Neural crest cell (in vitro differentiated cells): ENCODE results near the gene CCDC81. TPM values are rescaled to one million over a fixed set of nuclear protein-coding genes. Genes with fewer than 3 reads are reported as not detected.

Experiments
- DNase-seq: peaks from one replicate; pipeline ENCODE4 v3.0.0; 2021; ENCODE audit warnings: low read depth, mixed read lengths, low spot score
- H3K27ac Mint-ChIP-seq: one replicate; pipeline ENCODE4 v1.8.0; 2021; ENCODE audit warnings: mild to moderate bottlenecking, mixed read lengths; ENCODE audit not compliant: unreplicated experiment
- H3K27me3 Mint-ChIP-seq: 2 replicates; pipeline ENCODE4 v1.8.0; 2021; ENCODE audit warnings: low read depth, mild to moderate bottlenecking, mixed read lengths
- H3K36me3 Mint-ChIP-seq: 2 replicates; pipeline ENCODE4 v1.8.0; 2021; ENCODE audit warnings: low read depth, mild to moderate bottlenecking, mixed read lengths
- H3K4me1 Mint-ChIP-seq: 2 replicates; pipeline ENCODE4 v1.8.0; 2021; ENCODE audit warnings: mixed read lengths
- H3K4me3 Mint-ChIP-seq: one replicate; pipeline ENCODE4 v1.8.0; 2021; ENCODE audit warnings: mild to moderate bottlenecking, mixed read lengths
- H3K9me3 Mint-ChIP-seq: 2 replicates; pipeline ENCODE4 v1.8.0; 2021; ENCODE audit warnings: mixed read lengths
- CTCF ChIP-seq: fragments of 200-600 bp; sonication (generic); conservative IDR thresholded peaks from 2 replicates; pipeline ENCODE4 v1.5.0; 2021; ENCODE audit warnings: antibody characterized with exemption, mild to moderate bottlenecking
- total RNA-seq: library from RNA; stranded (reverse); gene quantifications from 2 replicates; pipeline ENCODE4 v1.2.1, GENCODE V29; 2021

CCDC81 gene
- total RNA-seq, 1 donor from 2014 or later, result 2.8 TPM

GRCh38 chr11:86386746-86387145 is 12.1 kb downstream of the CCDC81 start:
- DNase-seq, result no peak
- no peak for TF ChIP-seq CTCF
- Mint-ChIP-seq H3K27me3 (no peaks in the 10 kb centered on the region), H3K36me3 (no peaks in the 10 kb centered on the region), H3K4me1 (no peaks in the 10 kb centered on the region), H3K27ac (no peak overlapping the region), H3K4me3 (no peak overlapping the region), H3K9me3 (no peaks in the 10 kb centered on the region)

GRCh38 chr11:86388198-86388597 is 13.5 kb downstream of the CCDC81 start:
- H3K4me3 Mint-ChIP-seq, result no peak overlapping the region
- no peak overlapping the region for H3K27ac Mint-ChIP-seq
- TF ChIP-seq CTCF, result no peak
- no peaks in the 10 kb centered on the region for H3K27me3 Mint-ChIP-seq
- DNase-seq, result no peak
- H3K4me1 Mint-ChIP-seq, result no peaks in the 10 kb centered on the region
- no peaks in the 10 kb centered on the region for H3K36me3 Mint-ChIP-seq
- no peaks in the 10 kb centered on the region for H3K9me3 Mint-ChIP-seq

DNA sequence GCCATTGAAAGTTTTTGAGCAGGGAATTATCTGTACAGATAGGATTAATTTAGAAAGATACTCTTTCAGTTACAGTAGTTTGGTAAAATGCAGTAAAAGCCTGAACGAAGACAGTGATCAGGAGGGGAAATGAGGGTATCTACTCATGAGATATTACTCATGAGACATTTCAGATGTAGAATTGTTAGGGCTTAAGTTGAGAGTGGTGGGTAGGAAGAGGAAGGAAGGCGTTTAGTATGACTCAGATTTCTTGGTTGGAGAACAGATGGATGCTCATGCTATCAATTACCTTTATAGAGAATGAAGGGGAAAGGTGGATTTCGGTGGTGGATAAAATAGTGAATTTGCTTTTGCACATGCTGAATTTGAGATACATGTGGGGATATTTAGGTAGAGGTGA is 15.8 kb downstream of the CCDC81 start:
- no peak overlapping the region for H3K27ac Mint-ChIP-seq
- no peak for DNase-seq
- H3K27me3 Mint-ChIP-seq, result no peaks in the 10 kb centered on the region
- no peak for TF ChIP-seq CTCF
- H3K9me3 Mint-ChIP-seq, result no peaks in the 10 kb centered on the region
- no peaks in the 10 kb centered on the region for H3K36me3 Mint-ChIP-seq
- H3K4me1 Mint-ChIP-seq, result peaks cover 5% of the 10 kb centered on the region
- no peak overlapping the region for H3K4me3 Mint-ChIP-seq

GRCh38 chr11:86395061-86395551 is 20.4 kb downstream of the CCDC81 start:
- Mint-ChIP-seq H3K27ac (peak overlapping the region; percentile 8), H3K4me3 (no peak overlapping the region), H3K9me3 (no peaks in the 10 kb centered on the region), H3K36me3 (no peaks in the 10 kb centered on the region), H3K27me3 (no peaks in the 10 kb centered on the region), H3K4me1 (peaks cover 10% of the 10 kb centered on the region)
- DNase-seq, result no peak
- no peak for TF ChIP-seq CTCF

DNA sequence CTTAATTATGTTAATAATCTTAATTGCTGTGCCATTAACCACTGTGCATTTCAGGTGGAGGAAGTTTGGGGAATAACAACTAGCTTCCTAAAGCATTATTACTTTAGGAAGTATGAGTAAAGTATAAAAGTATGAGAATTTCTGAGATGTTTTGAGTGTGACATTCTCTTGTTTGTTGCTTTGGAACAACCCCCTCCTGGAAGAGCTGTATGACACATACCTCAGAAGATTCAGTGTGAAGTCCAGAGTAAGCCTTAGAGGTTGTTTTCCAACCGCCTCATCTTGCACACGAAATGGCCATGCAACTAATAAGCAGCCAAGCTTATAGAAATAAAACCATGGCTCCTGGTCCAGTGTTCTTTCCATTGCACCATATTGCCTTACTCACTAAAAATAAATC is 21.7 kb downstream of the CCDC81 start:
- H3K4me3 Mint-ChIP-seq, result no peak overlapping the region
- no peaks in the 10 kb centered on the region for H3K9me3 Mint-ChIP-seq
- H3K27ac Mint-ChIP-seq, result no peak overlapping the region
- DNase-seq, result no peak
- no peaks in the 10 kb centered on the region for H3K27me3 Mint-ChIP-seq
- no peak for TF ChIP-seq CTCF
- H3K36me3 Mint-ChIP-seq, result no peaks in the 10 kb centered on the region
- peaks cover 10% of the 10 kb centered on the region for H3K4me1 Mint-ChIP-seq

GRCh38 chr11:86397351-86397750 is 22.7 kb downstream of the CCDC81 start:
- no peak for TF ChIP-seq CTCF
- no peak overlapping the region for H3K4me3 Mint-ChIP-seq
- no peaks in the 10 kb centered on the region for H3K9me3 Mint-ChIP-seq
- no peaks in the 10 kb centered on the region for H3K36me3 Mint-ChIP-seq
- H3K27me3 Mint-ChIP-seq, result no peaks in the 10 kb centered on the region
- H3K4me1 Mint-ChIP-seq, result peaks cover 10% of the 10 kb centered on the region
- DNase-seq, result no peak
- H3K27ac Mint-ChIP-seq, result no peak overlapping the region
